IPS-15b (cell line): ENCODE data around the gene ARHGEF40.

ENCODE experiments used
- H3K27me3 ChIP-seq: one replicate; pipeline ENCODE4 v1.6.1; 2013; ENCODE audit warnings: low read length; ENCODE audit not compliant: control insufficient read depth, insufficient read depth
- H3K36me3 ChIP-seq: one replicate; pipeline ENCODE4 v1.6.1; 2013; ENCODE audit warnings: low read length; ENCODE audit not compliant: control insufficient read depth, insufficient read depth
- H3K4me1 ChIP-seq: one replicate; pipeline ENCODE4 v1.6.1; 2013; ENCODE audit warnings: mild to moderate bottlenecking, low read length; ENCODE audit not compliant: control insufficient read depth, insufficient read depth
- H3K4me3 ChIP-seq: one replicate; pipeline ENCODE4 v1.5.1; 2013; ENCODE audit warnings: low read depth, low read length
- H3K9ac ChIP-seq: one replicate; pipeline ENCODE4 v1.6.1; 2013; ENCODE audit warnings: low read depth, mild to moderate bottlenecking, low read length
- H3K9me3 ChIP-seq: one replicate; pipeline ENCODE4 v1.6.1; 2013; ENCODE audit warnings: mild to moderate bottlenecking, low read length; ENCODE audit not compliant: control insufficient read depth, insufficient read depth

Gene ARHGEF40

GRCh38 chr14:21069388-21070082 is 569 bp upstream of the ARHGEF40 start:
- Histone ChIP-seq H3K9ac (peak overlapping the region; percentile 60), H3K27me3 (peaks cover 39% of the 10 kb centered on the region), H3K36me3 (no peaks in the 10 kb centered on the region), H3K4me1 (peaks cover 8% of the 10 kb centered on the region), H3K4me3 (peak overlapping the region; percentile 84), H3K9me3 (no peaks in the 10 kb centered on the region)

- peak overlapping the region; percentile 71 for H3K9ac ChIP-seq
- H3K9me3 ChIP-seq, result no peaks in the 10 kb centered on the region
- peak overlapping the region; percentile 84 for H3K4me3 ChIP-seq
- H3K4me1 ChIP-seq, result peaks cover 8% of the 10 kb centered on the region
- H3K27me3 ChIP-seq, result peaks cover 39% of the 10 kb centered on the region
- peaks cover 6% of the 10 kb centered on the region for H3K36me3 ChIP-seq
Measured at GRCh38 chr14:21070610-21071224, 613 bp downstream of the ARHGEF40 start.

DNA sequence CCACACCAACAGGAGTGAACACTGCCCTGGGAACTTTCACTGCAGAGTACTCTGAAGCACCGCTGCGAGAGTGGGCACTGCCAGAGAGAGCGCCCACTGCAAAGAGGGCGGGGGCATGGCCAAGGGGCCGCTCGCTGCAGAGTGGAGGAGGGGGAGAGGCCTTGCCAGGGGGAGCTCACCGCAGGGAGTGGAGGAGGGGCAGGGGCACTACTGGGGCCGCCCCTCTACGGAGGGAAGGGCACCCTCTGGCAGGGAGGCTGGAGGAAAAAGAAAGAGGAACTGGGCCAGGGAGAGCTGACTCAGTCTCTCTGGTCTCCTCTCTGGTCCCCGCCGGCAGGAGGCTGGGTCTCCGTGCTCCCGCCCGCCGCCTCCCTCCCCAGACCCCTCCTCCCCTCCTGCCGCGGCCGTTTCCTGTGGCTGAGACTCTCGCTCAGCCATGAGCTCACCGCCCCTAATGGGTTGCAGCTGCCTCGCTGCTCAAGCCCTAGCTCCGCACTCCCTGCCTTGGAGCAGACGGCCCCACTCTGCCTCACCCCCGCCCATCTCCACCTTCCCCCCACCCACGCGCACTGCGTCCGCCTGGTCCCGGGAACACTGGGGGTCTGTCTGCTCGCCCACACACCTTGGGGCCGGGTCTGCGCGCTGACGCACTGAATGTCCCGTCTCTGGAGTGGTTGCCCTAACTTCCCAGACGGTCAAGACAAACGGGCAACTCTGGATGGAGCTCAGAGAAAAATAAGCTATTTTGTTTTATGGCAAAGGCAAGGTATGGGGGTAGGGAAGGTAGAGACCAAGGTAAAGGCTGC is 1.3 kb downstream of the ARHGEF40 start:
- H3K9ac ChIP-seq, result peak overlapping the region; percentile 71
- H3K27me3 ChIP-seq, result peaks cover 37% of the 10 kb centered on the region
- peak overlapping the region; percentile 84 for H3K4me3 ChIP-seq
- H3K4me1 ChIP-seq, result peaks cover 8% of the 10 kb centered on the region
- H3K36me3 ChIP-seq, result peaks cover 11% of the 10 kb centered on the region
- H3K9me3 ChIP-seq, result no peaks in the 10 kb centered on the region

- Histone ChIP-seq H3K36me3 (peaks cover 12% of the 10 kb centered on the region), H3K27me3 (peaks cover 34% of the 10 kb centered on the region), H3K9ac (peak overlapping the region; percentile 24), H3K9me3 (no peaks in the 10 kb centered on the region), H3K4me3 (peak overlapping the region; percentile 84), H3K4me1 (peaks cover 8% of the 10 kb centered on the region)
Measured at GRCh38 chr14:21072031-21072473, 1.9 kb downstream of the ARHGEF40 start.

- Histone ChIP-seq H3K9me3 (no peaks in the 10 kb centered on the region), H3K4me3 (no peak overlapping the region), H3K4me1 (peaks cover 8% of the 10 kb centered on the region), H3K36me3 (peaks cover 12% of the 10 kb centered on the region), H3K9ac (no peak overlapping the region), H3K27me3 (peaks cover 26% of the 10 kb centered on the region)
Measured at GRCh38 chr14:21072781-21073339, 2.8 kb downstream of the ARHGEF40 start.

- Histone ChIP-seq H3K4me1 (peaks cover 8% of the 10 kb centered on the region), H3K27me3 (peaks cover 17% of the 10 kb centered on the region), H3K36me3 (peaks cover 12% of the 10 kb centered on the region), H3K4me3 (no peak overlapping the region), H3K9me3 (no peaks in the 10 kb centered on the region), H3K9ac (no peak overlapping the region)
Measured at GRCh38 chr14:21073921-21074320, 3.8 kb downstream of the ARHGEF40 start.

DNA sequence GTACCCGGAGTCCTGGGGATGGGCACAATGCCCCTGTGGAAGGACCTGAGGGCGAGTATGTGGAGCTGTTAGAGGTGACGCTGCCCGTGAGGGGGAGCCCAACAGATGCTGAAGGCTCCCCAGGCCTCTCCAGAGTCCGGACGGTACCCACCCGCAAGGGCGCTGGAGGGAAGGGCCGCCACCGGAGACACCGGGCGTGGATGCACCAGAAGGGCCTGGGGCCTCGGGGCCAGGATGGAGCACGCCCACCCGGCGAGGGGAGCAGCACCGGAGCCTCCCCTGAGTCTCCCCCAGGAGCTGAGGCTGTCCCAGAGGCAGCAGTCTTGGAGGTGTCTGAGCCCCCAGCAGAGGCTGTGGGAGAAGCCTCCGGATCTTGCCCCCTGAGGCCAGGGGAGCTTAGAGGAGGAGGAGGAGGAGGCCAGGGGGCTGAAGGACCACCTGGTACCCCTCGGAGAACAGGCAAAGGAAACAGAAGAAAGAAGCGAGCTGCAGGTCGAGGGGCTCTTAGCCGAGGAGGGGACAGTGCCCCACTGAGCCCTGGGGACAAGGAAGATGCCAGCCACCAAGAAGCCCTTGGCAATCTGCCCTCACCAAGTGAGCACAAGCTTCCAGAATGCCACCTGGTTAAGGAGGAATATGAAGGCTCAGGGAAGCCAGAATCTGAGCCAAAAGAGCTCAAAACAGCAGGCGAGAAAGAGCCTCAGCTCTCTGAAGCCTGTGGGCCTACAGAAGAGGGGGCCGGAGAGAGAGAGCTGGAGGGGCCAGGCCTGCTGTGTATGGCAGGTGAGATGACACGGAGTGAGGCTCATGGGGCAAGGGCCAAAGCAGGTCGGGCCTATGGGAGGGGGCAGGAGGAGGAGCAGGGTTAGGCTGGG is 4.5 kb downstream of the ARHGEF40 start:
- H3K36me3 ChIP-seq, result peaks cover 16% of the 10 kb centered on the region
- no peak overlapping the region for H3K9ac ChIP-seq
- no peak overlapping the region for H3K4me3 ChIP-seq
- H3K9me3 ChIP-seq, result no peaks in the 10 kb centered on the region
- peaks cover 8% of the 10 kb centered on the region for H3K4me1 ChIP-seq
- peaks cover 17% of the 10 kb centered on the region for H3K27me3 ChIP-seq

DNA sequence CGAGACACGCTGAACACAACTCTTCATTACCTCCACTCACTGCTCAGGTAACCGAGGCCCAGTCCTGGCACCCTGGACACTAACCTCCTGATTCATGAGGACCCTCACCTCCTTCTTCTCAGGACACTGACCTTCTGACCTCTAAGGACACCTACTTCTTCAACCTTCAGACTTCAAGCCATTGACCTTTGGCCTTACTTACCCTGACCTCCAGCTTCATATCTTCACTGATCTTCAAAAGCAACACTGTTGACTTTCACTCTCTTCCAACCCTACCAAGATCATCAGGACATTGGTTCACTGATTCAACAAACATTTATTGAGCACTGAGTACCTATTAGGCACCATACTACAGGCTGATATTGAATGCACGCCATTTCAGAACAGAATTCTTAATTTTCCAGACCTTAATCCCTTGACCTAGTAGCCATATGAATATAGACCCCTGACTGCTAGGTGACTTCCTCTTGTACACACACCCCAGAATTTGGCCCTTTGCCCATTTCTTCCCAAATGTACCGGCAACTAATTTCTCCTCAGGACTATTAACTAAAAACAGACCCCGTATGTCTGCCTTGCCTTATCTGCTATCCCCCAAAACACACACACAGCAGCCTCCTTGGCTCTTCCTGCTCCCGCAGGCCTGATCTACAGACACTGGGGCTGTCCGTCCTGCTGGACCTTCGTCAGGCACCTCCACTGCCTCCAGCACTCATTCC is 5.8 kb downstream of the ARHGEF40 start:
- Histone ChIP-seq H3K4me3 (no peak overlapping the region), H3K9ac (no peak overlapping the region), H3K9me3 (no peaks in the 10 kb centered on the region), H3K27me3 (peaks cover 17% of the 10 kb centered on the region), H3K4me1 (peaks cover 8% of the 10 kb centered on the region), H3K36me3 (peaks cover 19% of the 10 kb centered on the region)

GRCh38 chr14:21077672-21078071 is 7.6 kb downstream of the ARHGEF40 start:
- Histone ChIP-seq H3K36me3 (peaks cover 24% of the 10 kb centered on the region), H3K9ac (no peak overlapping the region), H3K9me3 (no peaks in the 10 kb centered on the region), H3K27me3 (peaks cover 7% of the 10 kb centered on the region), H3K4me3 (no peak overlapping the region), H3K4me1 (no peaks in the 10 kb centered on the region)

- H3K27me3 ChIP-seq, result peaks cover 1% of the 10 kb centered on the region
- no peak overlapping the region for H3K4me3 ChIP-seq
- no peaks in the 10 kb centered on the region for H3K4me1 ChIP-seq
- H3K36me3 ChIP-seq, result peaks cover 24% of the 10 kb centered on the region
- no peaks in the 10 kb centered on the region for H3K9me3 ChIP-seq
- no peak overlapping the region for H3K9ac ChIP-seq
Measured at GRCh38 chr14:21078287-21078686, 8.2 kb downstream of the ARHGEF40 start.
